SK-N-MC (cell line): Measurements from ENCODE around the gene NETO1.

Experiments
- EZH2 ChIP-seq: fragments of 200-600 bp; sonication (generic); IDR thresholded peaks from one replicate; pipeline ENCODE4 v1.6.1; 2017; ENCODE audit warnings: antibody characterized with exemption
- POLR2AphosphoS5 ChIP-seq: IDR thresholded peaks from 2 replicates; pipeline ENCODE4 v1.6.1; 2012; ENCODE audit warnings: mild to moderate bottlenecking, low read depth, low read length, borderline replicate concordance

DNA sequence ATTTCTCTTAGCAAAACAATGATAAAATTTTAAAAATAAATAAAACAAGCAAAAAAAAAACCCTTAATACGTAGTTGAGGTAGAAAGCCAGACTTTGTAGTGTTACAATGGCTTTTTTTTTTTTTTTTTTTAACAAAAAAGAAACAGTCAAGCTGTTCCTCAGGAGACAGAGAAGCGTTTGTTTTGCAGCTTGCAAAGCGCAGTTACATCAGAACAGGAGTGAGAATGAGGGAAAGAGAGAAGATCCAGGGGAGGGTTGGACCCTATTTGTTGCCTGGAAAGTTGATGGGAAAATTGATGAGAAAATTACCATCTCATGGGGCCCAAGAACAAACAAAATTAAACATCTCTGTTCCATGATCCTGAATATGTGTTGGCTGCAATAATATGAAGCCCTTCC is 146.5 kb downstream of the NETO1 start:
- TF ChIP-seq POLR2AphosphoS5 (no peak), EZH2 (no peak)
